Retinal pigment epithelial cell (primary cell): ENCODE results near the gene ODF2L.

Experiments used
- DNase-seq: peaks from one replicate; pipeline ENCODE4 v3.0.0-alpha.2; 2010; ENCODE audit warnings: low read depth
- H3K4me3 ChIP-seq: 2 replicates; pipeline ENCODE4 v1.5.1; 2011; ENCODE audit warnings: mild to moderate bottlenecking, low read length, control low read depth, moderate library complexity
- TF ChIP-seq, protein P1 (sequence below): conservative IDR thresholded peaks from 2 replicates; pipeline ENCODE4 v1.5.1; 2011; ENCODE audit warnings: low read depth, low read length, control low read depth, inconsistent platforms

ODF2L gene

DNA sequence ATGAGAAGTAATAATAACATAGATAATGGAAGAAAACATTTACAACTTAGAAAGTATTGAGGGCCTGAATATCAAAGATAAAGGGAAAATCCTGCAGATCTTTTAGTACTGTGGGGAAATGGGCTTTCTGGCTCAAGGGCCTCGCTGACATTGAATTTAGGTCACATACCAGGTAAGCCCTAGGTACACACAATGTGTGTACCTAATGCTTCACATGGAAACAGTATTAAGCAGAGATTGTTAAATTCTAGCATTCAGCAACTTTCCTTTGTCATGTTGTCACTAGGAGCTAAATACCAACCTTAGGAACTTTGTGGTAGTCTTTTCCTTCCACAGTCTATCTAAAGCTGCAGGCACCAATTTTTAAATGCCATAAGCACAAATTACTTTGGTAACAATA, 49.7 kb downstream of the ODF2L start:
- DNase-seq, result no peak
- TF ChIP-seq, protein P1, sequence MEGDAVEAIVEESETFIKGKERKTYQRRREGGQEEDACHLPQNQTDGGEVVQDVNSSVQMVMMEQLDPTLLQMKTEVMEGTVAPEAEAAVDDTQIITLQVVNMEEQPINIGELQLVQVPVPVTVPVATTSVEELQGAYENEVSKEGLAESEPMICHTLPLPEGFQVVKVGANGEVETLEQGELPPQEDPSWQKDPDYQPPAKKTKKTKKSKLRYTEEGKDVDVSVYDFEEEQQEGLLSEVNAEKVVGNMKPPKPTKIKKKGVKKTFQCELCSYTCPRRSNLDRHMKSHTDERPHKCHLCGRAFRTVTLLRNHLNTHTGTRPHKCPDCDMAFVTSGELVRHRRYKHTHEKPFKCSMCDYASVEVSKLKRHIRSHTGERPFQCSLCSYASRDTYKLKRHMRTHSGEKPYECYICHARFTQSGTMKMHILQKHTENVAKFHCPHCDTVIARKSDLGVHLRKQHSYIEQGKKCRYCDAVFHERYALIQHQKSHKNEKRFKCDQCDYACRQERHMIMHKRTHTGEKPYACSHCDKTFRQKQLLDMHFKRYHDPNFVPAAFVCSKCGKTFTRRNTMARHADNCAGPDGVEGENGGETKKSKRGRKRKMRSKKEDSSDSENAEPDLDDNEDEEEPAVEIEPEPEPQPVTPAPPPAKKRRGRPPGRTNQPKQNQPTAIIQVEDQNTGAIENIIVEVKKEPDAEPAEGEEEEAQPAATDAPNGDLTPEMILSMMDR, result no peak
- no peak overlapping the region for H3K4me3 ChIP-seq

DNA sequence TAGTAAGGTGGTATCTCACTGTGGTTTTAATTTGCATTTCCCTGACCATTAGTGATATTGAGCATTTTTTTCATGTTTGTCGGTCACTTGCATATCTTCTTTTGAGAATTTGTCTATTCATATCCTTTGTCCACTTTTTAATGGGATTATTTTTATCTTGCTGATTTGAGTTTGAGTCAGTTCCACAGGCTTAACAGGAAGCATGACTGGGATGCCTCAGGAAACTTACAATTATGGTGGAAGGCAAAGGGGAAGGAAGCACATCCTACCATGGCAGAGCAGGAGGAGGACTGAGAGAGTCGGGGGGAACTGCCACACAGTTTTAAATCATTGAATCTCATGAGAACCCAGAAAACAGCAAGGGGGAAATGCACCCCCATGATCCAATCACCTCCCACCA, 51.1 kb downstream of the ODF2L start:
- TF ChIP-seq, protein P1, result no peak
- no peak overlapping the region for H3K4me3 ChIP-seq
- no peak for DNase-seq

DNA sequence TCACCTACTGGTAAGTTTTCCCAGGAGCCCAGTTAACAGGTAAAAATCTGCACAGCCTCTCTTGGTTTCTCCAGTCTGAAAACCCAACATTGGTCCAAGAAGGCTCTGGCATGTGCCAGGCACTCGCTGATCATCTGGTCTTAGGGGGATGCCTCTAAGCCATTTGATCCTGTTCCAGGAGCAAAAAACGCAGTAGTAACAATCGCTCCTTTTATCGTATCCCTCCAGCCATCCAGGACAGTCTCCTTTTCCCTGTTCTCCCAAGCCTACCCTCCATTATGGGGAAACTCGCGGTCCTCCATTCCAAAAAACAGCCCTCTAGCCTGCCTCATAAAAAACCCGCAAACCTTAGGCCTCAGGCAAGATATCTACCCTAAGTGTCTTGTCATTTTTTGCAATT, 56.2 kb downstream of the ODF2L start:
- H3K4me3 ChIP-seq, result no peak overlapping the region
- no peak for DNase-seq

DNA sequence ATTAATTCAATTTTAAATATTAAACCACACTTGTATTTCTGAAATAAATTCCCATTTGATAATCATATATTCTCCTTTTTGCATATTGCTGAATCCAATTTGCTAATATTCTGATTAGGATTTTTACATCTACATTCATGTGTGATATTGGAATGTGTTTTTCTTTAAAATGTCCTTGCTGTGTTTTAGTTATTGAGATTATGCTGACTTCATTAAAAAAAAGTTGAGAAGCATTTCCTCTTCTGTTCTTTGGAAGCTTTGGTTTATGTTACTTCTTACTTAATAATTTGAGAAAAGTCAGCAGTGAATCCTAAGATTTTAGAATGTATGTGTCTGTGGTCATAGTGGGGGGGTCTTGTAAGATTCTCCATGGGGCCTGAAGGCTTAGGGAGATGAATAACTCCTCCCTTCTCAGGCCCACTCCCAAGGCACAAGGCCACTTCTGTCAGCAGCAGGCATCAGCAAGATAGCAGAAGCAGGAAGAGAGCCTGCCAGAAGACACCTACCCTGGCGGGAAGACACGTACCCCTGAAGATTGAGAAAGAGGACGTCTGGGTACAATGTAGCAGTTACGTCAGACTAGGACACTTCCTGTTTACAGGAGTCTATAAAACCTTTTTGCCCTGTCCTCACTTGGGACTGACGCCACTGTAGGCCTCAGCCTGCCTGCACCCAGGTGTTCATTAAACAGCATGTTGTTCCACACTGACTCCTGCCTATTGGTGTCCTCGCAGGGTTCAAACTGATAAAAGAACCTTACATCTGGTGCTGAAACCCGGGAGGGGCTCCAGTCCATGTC, 56.9 kb downstream of the ODF2L start:
- TF ChIP-seq, protein P1, result no peak
- H3K4me3 ChIP-seq, result no peak overlapping the region
- no peak for DNase-seq

More for the DNA sequence above, 56.2 kb downstream of the ODF2L start:
- TF ChIP-seq, protein P1, result no peak

DNA sequence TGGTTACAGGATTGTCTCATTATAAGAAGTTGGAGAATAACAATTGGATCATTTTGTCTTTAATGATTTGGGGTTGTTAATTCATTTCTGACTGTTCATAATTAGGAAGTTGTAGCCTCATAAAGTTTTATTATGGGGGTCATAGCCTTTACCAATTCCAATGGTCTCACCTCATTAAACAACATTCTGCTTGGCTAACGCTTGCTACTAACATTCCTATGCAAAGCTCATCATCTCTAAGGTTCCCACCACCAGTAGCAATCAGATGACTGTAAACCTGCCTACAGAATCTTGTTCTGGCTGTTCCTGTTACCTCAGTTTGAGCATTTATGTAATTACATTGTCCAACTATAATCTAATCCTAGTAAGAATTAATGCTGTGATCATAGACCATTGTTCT, 60.2 kb downstream of the ODF2L start:
- H3K4me3 ChIP-seq, result no peak overlapping the region
- TF ChIP-seq, protein P1, result no peak
- no peak for DNase-seq

DNA sequence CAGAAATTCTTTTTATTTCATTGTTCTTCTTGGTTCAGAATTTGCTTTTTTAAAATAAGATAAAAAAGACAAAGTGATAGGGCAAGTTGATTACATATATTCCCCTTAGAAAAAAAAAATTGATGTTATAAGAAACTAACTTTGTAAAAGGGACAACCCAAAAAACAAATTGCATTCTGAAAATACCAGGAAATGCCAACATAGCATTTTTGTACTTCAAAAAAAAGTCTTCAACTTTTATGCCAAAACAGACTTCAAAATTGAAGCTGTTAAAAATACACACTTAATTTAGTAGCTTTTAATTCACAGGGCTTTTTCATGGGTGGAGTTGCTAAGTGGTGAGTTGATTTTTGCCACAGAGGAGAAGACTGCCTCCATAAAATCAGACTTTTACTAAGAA, 70.9 kb downstream of the ODF2L start:
- no peak overlapping the region for H3K4me3 ChIP-seq
- no peak for DNase-seq
- TF ChIP-seq, protein P1, result no peak

DNA sequence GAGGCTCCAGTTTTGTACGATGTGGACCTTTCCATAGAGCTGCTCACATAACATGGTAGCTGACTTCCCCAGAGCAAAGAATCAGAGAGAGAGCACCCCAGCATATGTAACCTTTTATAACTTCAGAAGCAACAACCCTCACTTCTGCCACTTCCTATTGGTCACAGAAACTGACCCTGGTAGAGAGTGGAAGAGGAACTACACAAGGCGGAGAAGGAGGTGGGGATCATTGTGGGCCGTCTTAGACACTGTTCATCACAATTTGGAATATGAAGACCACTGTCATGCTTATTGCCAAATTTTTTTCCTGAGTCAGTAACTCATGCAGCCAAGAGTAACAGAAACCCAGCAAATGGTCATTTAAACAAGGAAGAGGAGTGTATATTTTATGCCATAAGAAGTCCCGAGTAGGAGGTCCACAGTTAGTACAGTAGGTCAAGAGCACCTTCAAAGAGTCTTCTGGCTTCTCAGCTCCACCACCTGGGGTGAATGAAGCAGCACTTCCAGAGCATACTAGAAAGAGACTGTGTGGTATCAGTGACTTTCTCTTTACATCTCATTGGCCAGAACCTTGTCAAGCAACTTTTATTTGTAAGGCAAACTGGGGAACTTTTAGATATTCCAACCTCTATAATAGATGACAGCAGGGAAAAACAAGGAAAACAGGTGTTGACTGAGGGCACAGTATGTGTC, 71.8 kb downstream of the ODF2L start:
- no peak for DNase-seq
- TF ChIP-seq, protein P1, result no peak
- H3K4me3 ChIP-seq, result no peak overlapping the region
